ENCODE data around the gene PNPLA7. TPM values are rescaled to one million over a fixed set of nuclear protein-coding genes. Genes with fewer than 3 reads are reported as not detected.

PNPLA7 gene
- total and polyA plus RNA-seq, 2 donors (not counting 1 experiment from before 2014, with no cell fraction given) = 18.7 to 29.9 TPM

DNA sequence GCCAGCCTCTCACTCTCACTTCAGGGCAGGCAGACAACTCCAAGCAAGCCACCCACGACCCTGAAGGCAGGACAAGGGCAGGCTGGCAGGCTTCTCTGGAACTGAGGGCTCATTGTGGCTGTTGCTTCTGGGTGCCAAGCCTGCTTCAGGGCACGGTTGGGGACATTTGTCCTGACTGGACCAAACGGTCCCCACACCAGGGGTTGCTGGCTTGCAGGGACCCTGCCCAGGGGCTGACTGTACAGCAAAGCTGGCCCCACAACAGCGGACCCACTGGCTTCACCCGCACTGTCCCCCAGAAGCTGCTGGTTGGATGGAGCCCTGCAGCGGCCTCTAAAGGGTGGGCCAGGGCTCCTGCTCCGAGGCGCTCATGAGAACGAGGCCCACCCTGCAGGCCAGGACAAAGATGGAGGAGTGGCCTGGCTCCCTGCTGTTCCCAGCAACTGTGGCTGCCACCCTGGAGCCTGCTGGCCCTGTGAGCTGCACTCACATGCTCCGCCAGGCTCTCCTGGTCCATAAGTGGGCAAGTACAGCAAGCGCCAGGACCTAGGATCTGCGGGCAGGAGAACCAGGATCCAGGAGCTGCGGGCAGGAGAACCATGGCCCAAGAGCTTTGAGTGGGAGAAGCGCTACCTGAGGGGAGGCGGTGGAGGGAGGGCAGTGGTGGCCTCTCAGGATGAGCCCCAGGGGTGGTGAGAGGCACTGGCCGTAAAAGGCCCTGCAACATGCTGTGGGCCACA lies 56.7 kb downstream of the PNPLA7 start:
- H3K9ac ChIP-seq (ENCODE audit: low read length) = no peak overlapping the region
- no peak for TF ChIP-seq CTCF (IDR thresholded peaks at IDR 0.05)
- no peak for TF ChIP-seq EZH2 (IDR thresholded peaks at IDR 0.05; ENCODE audit: borderline replicate concordance, insufficient read depth, low read depth, low read length, poor library complexity, severe bottlenecking)
- H2AFZ ChIP-seq (ENCODE audit: insufficient read depth, low read depth, low read length, poor library complexity, severe bottlenecking) = no peak overlapping the region
- H4K20me1 ChIP-seq (ENCODE audit: control insufficient read depth, insufficient read depth, low read length, poor library complexity, severe bottlenecking) = no peaks in the 10 kb centered on the region
- H3K9me3 Mint-ChIP-seq (ENCODE audit: insufficient read depth) = no peaks in the 10 kb centered on the region
- no peak for ATAC-seq (ENCODE audit: low read depth)
- H3K27me3 ChIP-seq (replicated peaks in 1 of 4; ENCODE audit: control extremely low read depth in 1 of 4, control insufficient read depth in 3 of 4, insufficient read depth in 4 of 4, low read length in 3 of 4) = no peaks in the 10 kb centered on the region
- H3K79me2 ChIP-seq (ENCODE audit: control insufficient read depth, insufficient read depth, low read length) = no peaks in the 10 kb centered on the region
- peaks cover 2% of the 10 kb centered on the region for H3K4me1 Mint-ChIP-seq
- CTCF ChIA-PET = no interaction called here
- no peak overlapping the region for H3K4me3 ChIP-seq (ENCODE audit: control extremely low read depth in 1 of 5, extremely low read depth in 1 of 5, insufficient read depth in 1 of 5, low read depth in 2 of 5, low read length in 4 of 5)
- peaks cover 0 to 40% (median 0%) of the 10 kb centered on the region in 3 donors for H3K9me3 ChIP-seq (ENCODE audit: control extremely low read depth in 1 of 3, control insufficient read depth in 2 of 3, insufficient read depth in 1 of 3, low read length in 2 of 3)
- POLR2A ChIA-PET = no interaction called here
- intact Hi-C loops (cut with micrococcal nuclease) = no loop called here
- peaks cover 0 to 10% of the 10 kb centered on the region in 2 experiments for H3K36me3 ChIP-seq (replicated peaks in 1 of 2; ENCODE audit: control extremely low read depth in 1 of 2, control insufficient read depth in 1 of 2, extremely low read depth in 1 of 2, insufficient read depth in 2 of 2, low read length in 1 of 2)
- H3K27ac ChIP-seq (ENCODE audit: low read length in 2 of 2) = no peak overlapping the region
- H3K4me3 Mint-ChIP-seq = no peak overlapping the region
- DNase-seq = no peak
- H3K27ac Mint-ChIP-seq = no peak overlapping the region
- no peak overlapping the region for H3K4me2 ChIP-seq (replicated peaks; ENCODE audit: low read depth, low read length, poor library complexity, severe bottlenecking)
- no peaks in the 10 kb centered on the region for H3K4me1 ChIP-seq (ENCODE audit: control insufficient read depth in 2 of 2, insufficient read depth in 2 of 2, low read length in 2 of 2)
- no peaks in the 10 kb centered on the region for H3K27me3 Mint-ChIP-seq
- 95% methylated on average over 16 of the region's 16 CpGs for WGBS (ENCODE audit: insufficient coverage)

All from B cell (primary cell).